ENCODE results near the gene EFCAB8.

The EFCAB8 gene

GRCh38 chr20:32908334-32909292 lies 49.9 kb downstream of the EFCAB8 start:
- no peak overlapping the region for H3K4me3 ChIP-seq (ENCODE audit: low read depth, low read length)
- no peak for TF ChIP-seq CTCF (IDR thresholded peaks at IDR 0.05; ENCODE audit: low read depth, low read length, missing control alignments)
- DNase-seq (ENCODE audit: low read depth), result no peak

GRCh38 chr20:32909451-32909850 lies 50.7 kb downstream of the EFCAB8 start:
- TF ChIP-seq CTCF (IDR thresholded peaks at IDR 0.05; ENCODE audit: low read depth, low read length, missing control alignments), result no peak
- no peak for DNase-seq (ENCODE audit: low read depth)
- H3K4me3 ChIP-seq (ENCODE audit: low read depth, low read length), result no peak overlapping the region

DNA sequence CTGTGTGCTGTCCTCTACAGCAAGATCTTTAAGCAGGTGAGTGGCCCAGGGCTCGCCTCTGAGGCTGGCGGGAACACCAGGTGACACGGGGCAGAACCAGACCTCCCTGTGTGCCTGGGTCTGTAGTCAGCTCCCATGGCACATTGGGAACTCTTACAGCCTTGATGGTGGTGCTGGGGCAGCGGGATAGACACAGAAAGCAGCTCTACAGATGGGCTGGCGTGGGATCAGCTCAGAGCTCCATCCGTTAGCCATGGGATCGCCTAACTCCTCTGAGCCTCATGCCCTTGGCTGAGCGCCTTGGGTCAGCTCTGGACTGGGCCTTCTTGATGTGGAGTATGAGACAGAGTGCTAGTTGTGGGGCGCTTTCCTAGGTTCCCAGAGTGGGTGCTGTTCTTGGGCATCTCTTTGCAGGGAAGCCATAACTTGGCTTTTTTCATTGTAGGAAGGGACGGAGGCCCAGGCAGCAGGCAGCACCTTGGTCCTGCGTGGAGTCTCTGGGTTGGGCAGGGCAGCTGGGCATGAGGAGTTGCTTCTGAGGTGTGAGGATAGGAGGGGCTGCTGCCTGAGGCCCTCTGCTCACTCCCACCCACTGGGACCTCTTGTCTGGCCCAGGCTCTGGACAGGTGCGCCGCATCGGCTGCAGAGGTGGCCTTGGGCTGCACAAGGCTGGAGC lies 51.3 kb downstream of the EFCAB8 start:
- no peak for TF ChIP-seq CTCF (IDR thresholded peaks at IDR 0.05; ENCODE audit: low read depth, low read length, missing control alignments)
- DNase-seq (ENCODE audit: low read depth), result no peak
- no peak overlapping the region for H3K4me3 ChIP-seq (ENCODE audit: low read depth, low read length)

GRCh38 chr20:32911355-32911754 lies 52.6 kb downstream of the EFCAB8 start:
- DNase-seq (ENCODE audit: low read depth), result no peak
- no peak for TF ChIP-seq CTCF (IDR thresholded peaks at IDR 0.05; ENCODE audit: low read depth, low read length, missing control alignments)
- no peak overlapping the region for H3K4me3 ChIP-seq (ENCODE audit: low read depth, low read length)

GRCh38 chr20:32912688-32913087 lies 54.0 kb downstream of the EFCAB8 start:
- no peak overlapping the region for H3K4me3 ChIP-seq (ENCODE audit: low read depth, low read length)
- DNase-seq (ENCODE audit: low read depth), result no peak
- TF ChIP-seq CTCF (IDR thresholded peaks at IDR 0.05; ENCODE audit: low read depth, low read length, missing control alignments), result no peak

DNA sequence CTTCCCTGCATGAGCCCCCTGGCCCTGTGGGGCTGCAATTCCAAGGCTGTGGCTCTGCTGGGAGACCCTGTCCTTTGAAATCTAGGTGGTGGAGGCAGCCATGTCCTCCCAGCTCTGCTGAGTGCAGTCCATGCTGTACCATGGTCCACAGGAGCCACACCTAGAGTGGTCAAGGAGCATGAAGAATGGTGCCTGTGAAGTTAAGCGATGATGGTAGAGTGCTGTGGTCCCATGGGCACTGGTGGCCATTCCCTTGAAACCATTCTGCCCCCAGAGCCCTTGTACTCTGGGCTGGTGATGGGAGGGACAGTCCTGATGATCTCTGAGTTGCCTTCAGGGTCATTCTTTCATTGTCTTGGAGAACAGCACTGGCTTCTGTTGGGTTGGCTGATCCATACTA lies 55.3 kb downstream of the EFCAB8 start:
- no peak for DNase-seq (ENCODE audit: low read depth)
- no peak for TF ChIP-seq CTCF (IDR thresholded peaks at IDR 0.05; ENCODE audit: low read depth, low read length, missing control alignments)
- no peak overlapping the region for H3K4me3 ChIP-seq (ENCODE audit: low read depth, low read length)

Data from GM12864 (cell line).